SK-N-MC (cell line): Measurements from ENCODE around the gene CHRNB1.

Experiments used
- EZH2 ChIP-seq: fragments of 200-600 bp; sonication (generic); IDR thresholded peaks from one replicate; pipeline ENCODE4 v1.6.1; 2017; ENCODE audit warnings: antibody characterized with exemption
- FOXP2 ChIP-seq: optimal IDR thresholded peaks from 2 replicates; pipeline ENCODE3; 2011; ENCODE audit warnings: mild to moderate bottlenecking, moderate library complexity; ENCODE audit not compliant: insufficient read depth; ENCODE audit errors: extremely low read length, control extremely low read depth
- POLR2AphosphoS5 ChIP-seq: IDR thresholded peaks from 2 replicates; pipeline ENCODE4 v1.6.1; 2012; ENCODE audit warnings: mild to moderate bottlenecking, low read depth, low read length, borderline replicate concordance

- no peak for TF ChIP-seq POLR2AphosphoS5
- TF ChIP-seq EZH2: no peak
- no peak for TF ChIP-seq FOXP2
Measured at GRCh38 chr17:7417056-7417655, 27.7 kb upstream of the CHRNB1 start.
